ENCODE results near the gene GADD45G. TPM values are rescaled to one million over a fixed set of nuclear protein-coding genes. Genes with fewer than 3 reads are reported as not detected.
A peak's percentile ranks its signal among the peaks of the same experiment; 100 is the strongest.

The GADD45G gene
- total and polyA plus RNA-seq, 2 donors = 6.9 to 21.0 TPM

DNA sequence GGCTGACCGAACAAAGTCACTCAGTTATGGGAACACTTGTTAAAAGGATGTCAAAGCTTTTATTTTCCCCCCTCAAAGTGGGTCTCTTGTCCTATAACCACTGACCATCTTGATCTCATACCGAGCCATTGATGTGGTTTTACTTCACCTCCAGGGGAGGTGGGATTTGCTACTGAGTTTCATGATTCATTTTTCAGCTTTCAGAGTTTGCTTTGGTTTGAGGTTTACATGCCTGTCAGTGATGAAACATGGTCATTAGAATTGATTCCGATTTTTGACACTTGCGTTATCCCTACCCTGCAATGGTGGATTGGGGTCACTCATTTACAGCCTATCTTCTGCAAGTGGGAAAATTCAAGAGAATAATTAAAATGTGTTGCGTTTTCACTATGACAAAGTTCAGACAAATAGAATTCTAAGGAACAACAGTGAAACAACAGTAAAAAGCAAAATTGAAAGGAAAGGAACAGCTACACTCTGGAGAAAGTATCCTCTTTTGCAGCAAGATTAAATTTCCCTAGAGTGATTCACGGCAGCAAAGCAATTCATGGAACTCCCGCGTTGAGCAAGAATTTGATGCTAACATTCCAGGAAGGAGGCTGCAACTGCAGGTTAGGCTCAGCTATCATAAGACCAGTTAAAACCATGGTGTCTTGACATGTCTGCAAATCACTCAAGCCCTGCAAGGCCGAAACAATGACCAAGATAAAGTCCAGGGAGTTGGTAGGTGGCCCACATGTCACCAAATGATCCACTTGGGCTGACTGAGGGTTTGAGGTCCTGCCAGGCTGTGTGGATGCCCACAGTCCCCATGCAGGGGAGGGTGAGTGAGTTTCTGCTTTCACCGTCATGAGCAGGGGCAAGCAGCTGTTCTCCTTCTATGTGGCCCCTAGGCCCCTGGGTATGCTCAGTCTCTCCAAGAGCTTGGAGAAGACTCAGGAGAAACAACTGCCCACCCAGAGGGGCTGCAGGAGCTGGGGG, 9.4 kb downstream of the GADD45G start:
- Histone ChIP-seq H3K27me3 (ENCODE audit: control insufficient read depth in 2 of 2, insufficient read depth in 1 of 2, low read length in 1 of 2) (peaks cover 0 to 18% of the 10 kb centered on the region in 2 donors), H3K27ac (ENCODE audit: low read depth in 1 of 2, low read length in 1 of 2) (peak overlapping the region in 1 of 2 donors; percentile 43), H3K36me3 (ENCODE audit: control insufficient read depth in 2 of 2, insufficient read depth in 2 of 2, low read length in 1 of 2) (no peaks in the 10 kb centered on the region), H3K4me3 (ENCODE audit: low read length in 2 of 2) (no peak overlapping the region), H3K4me1 (ENCODE audit: control insufficient read depth in 2 of 2, insufficient read depth in 2 of 2, low read length in 2 of 2) (no peaks in the 10 kb centered on the region), H3K9me3 (ENCODE audit: control insufficient read depth in 2 of 2, insufficient read depth in 1 of 2, low read length in 1 of 2) (peaks cover 0 to 2% of the 10 kb centered on the region in 2 donors)
- DNase-seq (ENCODE audit: low read depth in 6 of 9, low spot score in 9 of 9) = peak in 1 of 9 donors; percentile 11
- WGBS = 93% methylated on average over 10 of the region's 10 CpGs

DNA sequence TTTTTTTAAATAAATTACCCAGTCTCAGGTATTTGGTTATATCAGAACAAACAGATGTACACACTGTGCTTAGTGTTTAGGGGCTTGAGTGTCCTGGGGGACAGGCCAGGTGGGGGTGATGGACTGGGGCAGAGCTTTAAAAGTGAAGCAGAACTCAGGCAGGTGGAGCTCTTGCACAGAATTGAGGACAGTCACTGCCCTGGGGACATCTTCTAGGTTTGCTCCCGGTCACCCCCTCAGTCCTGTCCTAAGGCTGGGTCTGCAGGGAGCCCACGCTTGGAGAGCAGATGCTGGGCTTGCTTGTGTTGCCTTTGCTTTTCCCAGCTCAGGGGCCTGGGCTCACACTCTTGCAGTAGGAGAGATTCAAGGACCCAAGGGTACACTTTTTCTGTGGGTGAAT, 10.8 kb downstream of the GADD45G start:
- Histone ChIP-seq H3K4me3 (ENCODE audit: low read length in 2 of 2) (no peak overlapping the region), H3K27me3 (ENCODE audit: control insufficient read depth in 2 of 2, insufficient read depth in 1 of 2, low read length in 1 of 2) (peaks cover 0 to 9% of the 10 kb centered on the region in 2 donors), H3K27ac (ENCODE audit: low read depth in 1 of 2, low read length in 1 of 2) (no peak overlapping the region), H3K9me3 (ENCODE audit: control insufficient read depth in 2 of 2, insufficient read depth in 1 of 2, low read length in 1 of 2) (no peaks in the 10 kb centered on the region), H3K4me1 (ENCODE audit: control insufficient read depth in 2 of 2, insufficient read depth in 2 of 2, low read length in 2 of 2) (no peaks in the 10 kb centered on the region), H3K36me3 (ENCODE audit: control insufficient read depth in 2 of 2, insufficient read depth in 2 of 2, low read length in 1 of 2) (no peaks in the 10 kb centered on the region)
- no peak for DNase-seq (ENCODE audit: low read depth in 6 of 9, low spot score in 9 of 9)
- WGBS = 95% methylated on average over 2 of the region's 2 CpGs

DNA sequence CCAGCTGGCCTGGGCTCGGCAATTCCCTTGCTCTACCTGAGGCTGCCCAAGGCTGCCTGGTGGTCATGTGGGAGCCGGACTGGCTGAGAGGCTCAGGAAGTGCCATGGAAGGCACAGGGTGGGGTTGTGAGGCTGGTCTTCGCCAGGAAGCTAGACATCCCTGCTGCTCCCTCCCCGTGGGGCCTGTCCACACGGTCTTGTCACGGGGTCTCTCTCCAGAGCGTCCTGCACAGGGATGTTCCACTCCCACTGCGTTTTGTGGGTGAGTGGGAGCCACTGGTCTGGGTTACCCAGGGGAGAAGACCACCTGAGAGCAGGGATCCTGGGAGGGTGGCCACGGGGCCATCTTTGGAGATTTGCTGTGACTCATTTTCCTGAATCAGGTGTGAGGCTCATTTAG, 11.6 kb downstream of the GADD45G start:
- peaks cover 0 to 5% of the 10 kb centered on the region in 2 donors for H3K27me3 ChIP-seq (ENCODE audit: control insufficient read depth in 2 of 2, insufficient read depth in 1 of 2, low read length in 1 of 2)
- no peak for DNase-seq (ENCODE audit: low read depth in 6 of 9, low spot score in 9 of 9)
- no peaks in the 10 kb centered on the region for H3K4me1 ChIP-seq (ENCODE audit: control insufficient read depth in 2 of 2, insufficient read depth in 2 of 2, low read length in 2 of 2)
- no peak overlapping the region for H3K4me3 ChIP-seq (ENCODE audit: low read length in 2 of 2)
- H3K27ac ChIP-seq (ENCODE audit: low read depth in 1 of 2, low read length in 1 of 2) = no peak overlapping the region
- no peaks in the 10 kb centered on the region for H3K36me3 ChIP-seq (ENCODE audit: control insufficient read depth in 2 of 2, insufficient read depth in 2 of 2, low read length in 1 of 2)
- H3K9me3 ChIP-seq (ENCODE audit: control insufficient read depth in 2 of 2, insufficient read depth in 1 of 2, low read length in 1 of 2) = no peaks in the 10 kb centered on the region
- 98% methylated on average over 9 of the region's 9 CpGs for WGBS

DNA sequence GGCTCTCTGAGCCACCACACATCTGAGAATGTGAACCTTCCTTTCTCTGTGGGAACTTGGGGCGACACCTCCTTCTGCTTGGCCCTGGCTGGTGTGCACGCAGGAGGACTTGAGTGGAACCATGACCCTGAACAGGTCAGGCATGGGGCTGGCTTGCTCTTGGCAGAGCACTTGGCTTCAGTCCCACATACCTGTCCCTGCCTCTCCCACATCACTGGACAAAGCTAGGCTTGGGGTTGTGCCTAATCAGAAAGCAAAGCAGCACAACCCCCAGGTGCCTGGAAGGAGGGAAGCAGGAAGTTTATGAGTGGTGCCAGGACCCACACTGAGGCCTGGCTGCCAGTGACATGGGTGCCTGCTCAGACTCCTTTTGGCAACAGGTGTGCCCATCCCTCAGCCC, 13.2 kb downstream of the GADD45G start:
- no peak overlapping the region for H3K4me3 ChIP-seq (ENCODE audit: low read length in 2 of 2)
- WGBS = 94% methylated on average over 2 of the region's 2 CpGs
- peaks cover 0 to 2% of the 10 kb centered on the region in 2 donors for H3K27me3 ChIP-seq (ENCODE audit: control insufficient read depth in 2 of 2, insufficient read depth in 1 of 2, low read length in 1 of 2)
- no peak overlapping the region for H3K27ac ChIP-seq (ENCODE audit: low read depth in 1 of 2, low read length in 1 of 2)
- no peaks in the 10 kb centered on the region for H3K9me3 ChIP-seq (ENCODE audit: control insufficient read depth in 2 of 2, insufficient read depth in 1 of 2, low read length in 1 of 2)
- no peaks in the 10 kb centered on the region for H3K36me3 ChIP-seq (ENCODE audit: control insufficient read depth in 2 of 2, insufficient read depth in 2 of 2, low read length in 1 of 2)
- DNase-seq (ENCODE audit: low read depth in 6 of 9, low spot score in 9 of 9) = no peak
- H3K4me1 ChIP-seq (ENCODE audit: control insufficient read depth in 2 of 2, insufficient read depth in 2 of 2, low read length in 2 of 2) = peaks cover 0 to 7% of the 10 kb centered on the region in 2 donors

DNA sequence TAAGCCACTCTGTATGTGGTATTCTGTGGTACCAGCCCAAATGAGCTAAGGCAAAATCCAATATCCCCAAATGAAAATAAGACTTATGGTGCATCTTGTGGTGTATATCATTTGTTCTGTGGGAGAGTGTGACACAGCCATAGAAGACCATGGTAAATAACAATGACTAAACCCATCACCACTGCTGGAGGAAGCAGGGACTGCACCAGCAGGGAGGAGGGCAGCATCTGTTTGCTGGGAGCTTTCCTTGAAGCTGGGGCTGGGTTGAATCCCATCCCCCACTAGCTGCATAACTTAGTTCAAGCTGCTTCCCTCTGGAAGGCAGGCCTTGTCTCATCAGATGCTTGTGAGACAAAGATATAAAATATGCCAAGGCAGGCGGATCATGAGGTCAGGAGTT, 14.2 kb downstream of the GADD45G start:
- DNase-seq (ENCODE audit: low read depth in 6 of 9, low spot score in 9 of 9) = no peak
- Histone ChIP-seq H3K36me3 (ENCODE audit: control insufficient read depth in 2 of 2, insufficient read depth in 2 of 2, low read length in 1 of 2) (no peaks in the 10 kb centered on the region), H3K9me3 (ENCODE audit: control insufficient read depth in 2 of 2, insufficient read depth in 1 of 2, low read length in 1 of 2) (no peaks in the 10 kb centered on the region), H3K27me3 (ENCODE audit: control insufficient read depth in 2 of 2, insufficient read depth in 1 of 2, low read length in 1 of 2) (peaks cover 0 to 2% of the 10 kb centered on the region in 2 donors), H3K4me1 (ENCODE audit: control insufficient read depth in 2 of 2, insufficient read depth in 2 of 2, low read length in 2 of 2) (peaks cover 0 to 14% of the 10 kb centered on the region in 2 donors), H3K27ac (ENCODE audit: low read depth in 1 of 2, low read length in 1 of 2) (no peak overlapping the region), H3K4me3 (ENCODE audit: low read length in 2 of 2) (no peak overlapping the region)
- WGBS = 100% methylated on average over 1 of the region's 1 CpG

DNA sequence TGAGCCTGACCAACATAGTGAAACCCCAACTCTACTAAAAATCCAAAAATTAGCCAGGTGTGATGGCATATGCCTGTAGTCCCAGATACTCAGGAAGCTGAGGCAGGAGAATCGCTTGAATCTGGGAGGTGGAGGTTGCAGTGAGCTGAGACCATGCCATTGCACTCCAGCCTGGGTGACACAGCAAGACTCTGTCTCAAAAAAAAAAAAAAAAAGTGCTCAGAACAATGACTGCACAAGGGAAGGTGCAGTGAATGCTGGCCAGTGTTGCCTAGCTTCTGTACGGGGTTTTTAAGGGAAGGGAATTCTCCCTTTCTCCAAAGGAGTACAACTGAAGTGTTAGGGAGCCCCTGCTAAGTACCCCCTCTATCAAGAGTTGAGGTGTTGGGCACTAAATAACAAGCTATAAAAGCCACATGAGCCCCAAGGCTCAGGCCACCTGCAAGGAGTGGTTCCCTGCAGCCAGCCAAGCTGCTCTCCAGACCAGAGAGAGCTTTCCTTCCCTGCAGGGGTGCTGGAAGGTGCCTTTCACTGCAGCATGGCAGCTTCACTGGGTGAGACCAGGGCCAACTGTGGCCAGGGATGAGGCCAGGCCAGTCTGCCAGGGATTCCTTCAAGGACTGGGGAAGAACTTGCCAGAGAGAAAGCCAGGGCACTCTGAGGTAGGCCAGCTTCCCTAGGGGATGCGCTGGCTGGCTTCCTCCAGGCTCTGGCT, 14.8 kb downstream of the GADD45G start:
- WGBS = 80% methylated on average over 3 of the region's 3 CpGs
- peaks cover 0 to 2% of the 10 kb centered on the region in 2 donors for H3K27me3 ChIP-seq (ENCODE audit: control insufficient read depth in 2 of 2, insufficient read depth in 1 of 2, low read length in 1 of 2)
- no peak overlapping the region for H3K4me3 ChIP-seq (ENCODE audit: low read length in 2 of 2)
- H3K9me3 ChIP-seq (ENCODE audit: control insufficient read depth in 2 of 2, insufficient read depth in 1 of 2, low read length in 1 of 2) = no peaks in the 10 kb centered on the region
- DNase-seq (ENCODE audit: low read depth in 6 of 9, low spot score in 9 of 9) = no peak
- H3K4me1 ChIP-seq (ENCODE audit: control insufficient read depth in 2 of 2, insufficient read depth in 2 of 2, low read length in 2 of 2) = peaks cover 0 to 15% of the 10 kb centered on the region in 2 donors
- H3K27ac ChIP-seq (ENCODE audit: low read depth in 1 of 2, low read length in 1 of 2) = no peak overlapping the region
- H3K36me3 ChIP-seq (ENCODE audit: control insufficient read depth in 2 of 2, insufficient read depth in 2 of 2, low read length in 1 of 2) = no peaks in the 10 kb centered on the region

DNA sequence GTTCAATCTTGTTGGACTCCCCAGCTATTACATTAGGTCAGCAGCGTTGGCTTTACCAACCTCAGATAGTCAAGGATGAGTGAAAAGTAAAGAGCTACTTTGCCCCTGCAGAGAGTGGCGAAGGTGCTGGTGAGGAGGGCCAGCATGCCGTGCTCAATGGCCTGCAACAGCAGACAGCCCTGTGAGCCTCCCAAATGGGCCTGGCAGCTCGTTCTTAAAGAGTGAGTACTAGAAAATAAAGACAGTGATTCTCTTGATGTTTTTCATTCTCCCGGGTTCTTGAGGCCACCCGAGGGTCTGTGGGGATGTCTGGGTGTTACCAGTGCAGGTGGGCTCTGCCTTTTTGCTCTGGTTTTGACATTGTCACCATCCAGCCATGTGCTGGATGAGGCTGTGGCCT, 16.2 kb downstream of the GADD45G start:
- H3K27me3 ChIP-seq (ENCODE audit: control insufficient read depth in 2 of 2, insufficient read depth in 1 of 2, low read length in 1 of 2) = peaks cover 0 to 2% of the 10 kb centered on the region in 2 donors
- 95% methylated on average over 6 of the region's 6 CpGs for WGBS
- H3K4me3 ChIP-seq (ENCODE audit: low read length in 2 of 2) = no peak overlapping the region
- no peak overlapping the region for H3K27ac ChIP-seq (ENCODE audit: low read depth in 1 of 2, low read length in 1 of 2)
- H3K36me3 ChIP-seq (ENCODE audit: control insufficient read depth in 2 of 2, insufficient read depth in 2 of 2, low read length in 1 of 2) = no peaks in the 10 kb centered on the region
- DNase-seq (ENCODE audit: low read depth in 6 of 9, low spot score in 9 of 9) = no peak
- no peaks in the 10 kb centered on the region for H3K9me3 ChIP-seq (ENCODE audit: control insufficient read depth in 2 of 2, insufficient read depth in 1 of 2, low read length in 1 of 2)
- peaks cover 0 to 15% of the 10 kb centered on the region in 2 donors for H3K4me1 ChIP-seq (ENCODE audit: control insufficient read depth in 2 of 2, insufficient read depth in 2 of 2, low read length in 2 of 2)

DNA sequence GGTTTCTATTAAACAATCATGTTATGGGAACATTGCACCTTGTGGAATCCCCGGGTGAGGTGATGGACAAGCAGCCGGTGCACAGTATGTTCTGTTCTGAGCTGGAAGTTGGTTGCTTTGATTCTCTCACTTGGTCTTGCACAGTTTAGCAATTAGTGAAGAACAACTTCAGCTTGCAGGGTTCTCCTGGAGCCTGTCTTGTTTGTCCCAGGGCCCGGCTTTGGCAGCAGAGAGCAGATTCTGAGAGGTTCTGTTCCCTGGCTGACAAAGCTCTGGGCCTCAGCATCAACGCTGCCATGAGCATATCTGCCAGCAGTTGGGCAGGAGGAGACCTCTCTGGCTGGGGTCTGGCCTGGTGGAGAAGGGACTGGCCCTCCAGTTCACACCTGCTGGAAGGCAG, 16.9 kb downstream of the GADD45G start:
- Histone ChIP-seq H3K36me3 (ENCODE audit: control insufficient read depth in 2 of 2, insufficient read depth in 2 of 2, low read length in 1 of 2) (no peaks in the 10 kb centered on the region), H3K4me1 (ENCODE audit: control insufficient read depth in 2 of 2, insufficient read depth in 2 of 2, low read length in 2 of 2) (peaks cover 0 to 15% of the 10 kb centered on the region in 2 donors), H3K27ac (ENCODE audit: low read depth in 1 of 2, low read length in 1 of 2) (no peak overlapping the region), H3K27me3 (ENCODE audit: control insufficient read depth in 2 of 2, insufficient read depth in 1 of 2, low read length in 1 of 2) (peaks cover 0 to 3% of the 10 kb centered on the region in 2 donors), H3K4me3 (ENCODE audit: low read length in 2 of 2) (no peak overlapping the region), H3K9me3 (ENCODE audit: control insufficient read depth in 2 of 2, insufficient read depth in 1 of 2, low read length in 1 of 2) (no peaks in the 10 kb centered on the region)
- 98% methylated on average over 4 of the region's 4 CpGs for WGBS
- no peak for DNase-seq (ENCODE audit: low read depth in 6 of 9, low spot score in 9 of 9)
